Activated gamma-delta T cell (primary cell): ENCODE measurements around the gene TACR1.

ENCODE experiments used
- DNase-seq: peaks from one replicate; lab custom pipeline; 2025; lab: John Stamatoyannopoulos, UW

The TACR1 gene

GRCh38 chr2:75047189-75047991 is 151.9 kb downstream of the TACR1 start:
- no peak for DNase-seq

- no peak for DNase-seq
Observed at GRCh38 chr2:75045526-75046050, 153.7 kb downstream of the TACR1 start.

GRCh38 chr2:75044291-75044690 is 155.0 kb downstream of the TACR1 start:
- DNase-seq = no peak

- no peak for DNase-seq
Observed at GRCh38 chr2:75042823-75043222, 156.5 kb downstream of the TACR1 start.

- DNase-seq = no peak
Observed at GRCh38 chr2:75041731-75042600, 157.4 kb downstream of the TACR1 start.

GRCh38 chr2:75041226-75041625 is 158.1 kb downstream of the TACR1 start:
- DNase-seq = no peak

- no peak for DNase-seq
Observed at GRCh38 chr2:75035444-75036353, 163.6 kb downstream of the TACR1 start.

- DNase-seq = no peak
Observed at GRCh38 chr2:75033516-75033915, 165.8 kb downstream of the TACR1 start.

- DNase-seq = no peak
Observed at GRCh38 chr2:75031906-75032803, 167.2 kb downstream of the TACR1 start.

- DNase-seq = no peak
Observed at GRCh38 chr2:75031171-75031570, 168.1 kb downstream of the TACR1 start.

- no peak for DNase-seq
Observed at GRCh38 chr2:75030218-75031009, 168.9 kb downstream of the TACR1 start.

GRCh38 chr2:75027886-75028285 is 171.4 kb downstream of the TACR1 start:
- no peak for DNase-seq

GRCh38 chr2:75025633-75026380 is 173.5 kb downstream of the TACR1 start:
- DNase-seq = no peak

- DNase-seq = no peak
Observed at GRCh38 chr2:75025216-75025615, 174.1 kb downstream of the TACR1 start.

- DNase-seq = no peak
Observed at GRCh38 chr2:75023666-75024455, 175.5 kb downstream of the TACR1 start.

- no peak for DNase-seq
Observed at GRCh38 chr2:75022516-75022915, 176.8 kb downstream of the TACR1 start.

- no peak for DNase-seq
Observed at GRCh38 chr2:75021672-75022071, 177.6 kb downstream of the TACR1 start.

- DNase-seq = no peak
Observed at GRCh38 chr2:75020476-75020875, 178.8 kb downstream of the TACR1 start.
